Astrocyte of the cerebellum (primary cell): ENCODE results near the gene NCK2.

ENCODE experiments used
- DNase-seq: peaks from one replicate; pipeline ENCODE4 v3.0.0-alpha.2; 2011; ENCODE audit warnings: low read depth
- H3K4me3 ChIP-seq: 2 replicates; pipeline ENCODE4 v1.5.1; 2011; ENCODE audit warnings: mild to moderate bottlenecking, low read depth, low read length, moderate library complexity
- in situ Hi-C: cut with HindIII; loops from 2 replicates; pipeline ENCODE4 v1.10.0; 2017; ENCODE audit warnings: low sequenced_read_pairs
- TF ChIP-seq, protein P1 (sequence below): IDR thresholded peaks from 2 replicates; pipeline ENCODE4 v1.5.1; 2012; ENCODE audit warnings: low read length, low read depth, moderate library complexity, mild to moderate bottlenecking; ENCODE audit errors: missing control alignments

Gene NCK2

DNA sequence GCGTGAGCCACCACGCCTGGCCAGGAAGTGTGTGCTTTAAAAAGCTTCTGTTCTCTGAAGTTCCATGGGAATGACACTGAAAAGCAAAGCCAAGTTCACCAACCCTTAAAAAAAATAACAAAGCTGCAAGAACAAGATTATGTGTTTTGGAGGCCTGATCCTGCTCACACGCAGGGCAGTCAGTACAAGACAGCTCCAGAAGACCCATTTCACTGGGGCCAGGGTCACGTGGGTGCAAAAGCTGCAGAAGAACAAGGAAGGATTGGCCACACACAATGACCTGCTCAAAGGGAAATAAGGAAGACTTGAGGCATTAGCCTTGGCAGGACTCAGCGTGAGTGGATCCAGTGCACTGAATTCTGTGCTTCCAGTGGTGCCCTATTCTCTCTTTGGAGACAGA, 187.9 kb downstream of the NCK2 start:
- DNase-seq, result no peak
- H3K4me3 ChIP-seq, result no peak overlapping the region
- in situ Hi-C loops, result no loop called here
- TF ChIP-seq, protein P1, sequence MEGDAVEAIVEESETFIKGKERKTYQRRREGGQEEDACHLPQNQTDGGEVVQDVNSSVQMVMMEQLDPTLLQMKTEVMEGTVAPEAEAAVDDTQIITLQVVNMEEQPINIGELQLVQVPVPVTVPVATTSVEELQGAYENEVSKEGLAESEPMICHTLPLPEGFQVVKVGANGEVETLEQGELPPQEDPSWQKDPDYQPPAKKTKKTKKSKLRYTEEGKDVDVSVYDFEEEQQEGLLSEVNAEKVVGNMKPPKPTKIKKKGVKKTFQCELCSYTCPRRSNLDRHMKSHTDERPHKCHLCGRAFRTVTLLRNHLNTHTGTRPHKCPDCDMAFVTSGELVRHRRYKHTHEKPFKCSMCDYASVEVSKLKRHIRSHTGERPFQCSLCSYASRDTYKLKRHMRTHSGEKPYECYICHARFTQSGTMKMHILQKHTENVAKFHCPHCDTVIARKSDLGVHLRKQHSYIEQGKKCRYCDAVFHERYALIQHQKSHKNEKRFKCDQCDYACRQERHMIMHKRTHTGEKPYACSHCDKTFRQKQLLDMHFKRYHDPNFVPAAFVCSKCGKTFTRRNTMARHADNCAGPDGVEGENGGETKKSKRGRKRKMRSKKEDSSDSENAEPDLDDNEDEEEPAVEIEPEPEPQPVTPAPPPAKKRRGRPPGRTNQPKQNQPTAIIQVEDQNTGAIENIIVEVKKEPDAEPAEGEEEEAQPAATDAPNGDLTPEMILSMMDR, result no peak

DNA sequence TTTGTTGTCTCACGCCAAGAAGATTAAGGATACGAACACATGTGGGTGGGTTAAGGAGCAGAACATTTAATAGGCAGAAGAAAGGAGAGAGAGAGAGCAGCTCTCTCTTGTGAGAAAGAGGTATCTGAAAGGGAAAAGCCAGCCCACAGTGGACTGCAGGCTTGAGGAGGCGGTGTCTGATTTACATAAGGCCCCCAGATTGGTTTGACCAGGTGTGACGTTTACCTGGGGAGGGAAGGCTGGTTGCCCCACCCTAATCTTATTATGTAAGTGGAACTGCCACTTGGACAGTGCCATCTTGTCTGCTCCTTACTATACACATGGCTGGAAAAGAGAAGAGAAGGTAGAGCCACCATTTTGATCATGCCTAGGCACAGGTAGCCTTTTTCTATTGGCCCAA, 189.2 kb downstream of the NCK2 start:
- H3K4me3 ChIP-seq, result no peak overlapping the region
- in situ Hi-C loops, result no loop called here
- TF ChIP-seq, protein P1, result no peak
- DNase-seq, result no peak

DNA sequence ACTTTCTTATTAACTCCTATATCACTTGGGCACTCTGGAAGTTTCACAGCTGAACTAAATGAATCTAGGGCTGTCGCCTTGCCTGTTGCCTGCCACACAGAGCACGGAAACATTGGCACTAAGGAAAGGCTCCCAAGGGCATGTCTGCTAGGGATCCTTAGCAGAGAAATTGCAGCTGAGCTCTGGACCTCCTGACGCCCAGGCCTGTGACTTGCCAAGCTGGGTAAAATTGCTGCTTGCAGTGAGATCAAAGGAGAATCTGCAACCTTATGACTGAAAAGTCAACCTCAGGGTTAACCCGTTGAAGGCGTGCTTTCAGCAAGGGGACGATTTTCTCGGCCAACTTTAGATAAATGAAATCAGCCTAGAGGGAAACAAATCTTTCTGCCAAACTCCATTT, 189.8 kb downstream of the NCK2 start:
- in situ Hi-C loops, result no loop called here
- no peak overlapping the region for H3K4me3 ChIP-seq
- DNase-seq, result no peak
- TF ChIP-seq, protein P1, result no peak

DNA sequence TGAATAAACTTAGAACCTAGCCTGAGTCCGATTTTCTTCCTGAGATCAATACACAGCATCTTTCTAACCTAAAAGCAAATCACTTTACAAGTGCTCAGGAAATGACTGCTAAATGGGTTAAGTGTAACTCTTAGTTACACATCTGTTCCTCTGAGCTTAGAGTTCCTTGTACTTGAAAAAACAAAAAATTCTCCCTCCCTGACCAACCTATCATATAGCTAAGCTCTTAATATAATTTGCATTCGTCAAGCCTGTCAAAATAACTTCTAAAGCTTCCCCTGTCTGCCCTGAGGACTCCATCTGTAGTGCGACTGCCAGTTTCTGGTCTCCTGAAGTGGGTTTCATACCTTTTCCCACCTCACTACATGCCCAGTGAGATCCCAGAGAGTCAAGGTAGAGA, 190.4 kb downstream of the NCK2 start:
- TF ChIP-seq, protein P1, result no peak
- H3K4me3 ChIP-seq, result no peak overlapping the region
- DNase-seq, result no peak
- in situ Hi-C loops, result no loop called here

DNA sequence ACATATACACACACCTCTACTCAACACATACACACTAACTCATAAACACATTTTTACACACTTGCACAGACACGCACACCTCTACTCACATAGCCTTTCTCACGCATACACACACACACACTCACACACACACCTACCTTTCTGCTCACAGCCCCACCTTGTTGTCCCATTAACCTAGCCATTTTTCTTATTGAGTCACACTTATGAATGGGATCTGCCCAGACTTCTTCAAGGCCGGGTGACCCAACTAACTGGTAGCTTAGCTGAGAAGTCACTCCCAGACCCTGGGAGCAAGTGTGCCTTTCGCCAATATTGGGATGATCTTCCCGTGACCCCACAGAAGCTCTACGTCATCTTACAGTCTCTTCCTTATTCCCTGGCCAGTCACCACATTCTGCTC, 192.2 kb downstream of the NCK2 start:
- no peak for DNase-seq
- in situ Hi-C loops, result no loop called here
- H3K4me3 ChIP-seq, result no peak overlapping the region
- TF ChIP-seq, protein P1, result no peak

DNA sequence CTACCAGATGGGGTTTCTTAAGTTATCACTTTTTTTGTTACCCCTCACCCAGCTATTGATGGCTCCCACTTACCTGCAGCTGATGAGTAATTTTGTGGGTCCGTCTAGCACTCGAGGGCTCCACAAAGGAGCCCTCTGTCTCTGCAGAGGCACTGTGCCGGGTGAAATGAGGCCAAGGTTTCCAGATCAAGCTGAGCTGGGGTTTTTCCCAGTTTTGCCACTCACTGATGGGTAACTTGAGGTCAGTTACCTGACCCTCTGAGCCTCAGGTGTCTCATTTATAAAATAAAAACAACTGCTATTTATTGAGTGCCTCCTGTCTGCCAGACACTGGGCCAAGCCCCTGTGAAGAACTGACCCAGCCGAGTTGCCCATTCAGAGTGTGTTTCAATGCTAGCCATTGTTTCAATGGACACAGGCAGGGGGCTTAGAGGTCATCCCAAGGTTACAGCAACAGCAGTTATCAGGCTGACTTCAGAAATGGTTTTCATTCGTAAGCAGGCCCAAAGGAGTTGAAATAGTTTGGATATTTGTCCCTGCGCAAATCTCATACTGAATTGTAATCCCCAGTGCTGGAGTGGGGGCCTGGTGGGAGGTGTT, 192.9 kb downstream of the NCK2 start:
- in situ Hi-C loops, result no loop called here
- H3K4me3 ChIP-seq, result no peak overlapping the region

More for the DNA sequence above, 192.9 kb downstream of the NCK2 start:
- no peak for DNase-seq
- TF ChIP-seq, protein P1, result no peak
